ENCODE measurements around the gene SLIT3. TPM values are rescaled to one million over a fixed set of nuclear protein-coding genes. Genes with fewer than 3 reads are reported as not detected.

Gene SLIT3
- total RNA-seq, 1 donor from 2014 or later = 70.0 TPM

GRCh38 chr5:169331292-169331852 lies 30.4 kb upstream of the SLIT3 start:
- Histone ChIP-seq H3K27me3 (no peaks in the 10 kb centered on the region), H3K27ac (no peak overlapping the region), H3K4me1 (no peaks in the 10 kb centered on the region), H3K36me3 (no peaks in the 10 kb centered on the region), H3K4me3 (no peak overlapping the region), H3K9me3 (no peaks in the 10 kb centered on the region)
- ATAC-seq = no peak
- peak; percentile 14 for TF ChIP-seq CTCF (IDR thresholded peaks at IDR 0.05)
- intact Hi-C loops (cut with DNase I) = no loop called here
- DNase-seq = no peak

DNA sequence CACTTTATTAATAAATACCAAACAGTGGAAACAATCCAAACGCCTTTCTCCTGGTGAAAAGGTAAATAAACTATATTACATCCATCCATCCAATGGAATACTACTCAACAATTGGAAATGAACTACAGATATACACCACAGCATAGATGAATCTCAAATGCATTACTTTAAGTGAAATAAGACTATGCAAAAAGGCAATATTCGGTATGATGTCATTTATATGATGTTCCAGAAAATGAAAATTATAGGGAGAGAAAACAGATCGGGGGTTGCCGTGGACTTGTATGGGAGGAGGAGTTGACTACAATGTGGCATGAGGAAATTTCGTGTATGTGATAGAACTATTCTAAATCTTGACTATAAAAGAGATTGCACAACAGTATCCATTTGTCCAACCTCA lies 27.5 kb upstream of the SLIT3 start:
- intact Hi-C loops (cut with DNase I) = no loop called here
- no peak overlapping the region for H3K4me3 ChIP-seq
- H3K9me3 ChIP-seq = no peaks in the 10 kb centered on the region
- ATAC-seq (no peak), DNase-seq (no peak)
- H3K4me1 ChIP-seq = no peaks in the 10 kb centered on the region
- no peaks in the 10 kb centered on the region for H3K27me3 ChIP-seq
- H3K36me3 ChIP-seq = no peaks in the 10 kb centered on the region
- no peak for TF ChIP-seq CTCF (IDR thresholded peaks at IDR 0.05)
- H3K27ac ChIP-seq = no peak overlapping the region

DNA sequence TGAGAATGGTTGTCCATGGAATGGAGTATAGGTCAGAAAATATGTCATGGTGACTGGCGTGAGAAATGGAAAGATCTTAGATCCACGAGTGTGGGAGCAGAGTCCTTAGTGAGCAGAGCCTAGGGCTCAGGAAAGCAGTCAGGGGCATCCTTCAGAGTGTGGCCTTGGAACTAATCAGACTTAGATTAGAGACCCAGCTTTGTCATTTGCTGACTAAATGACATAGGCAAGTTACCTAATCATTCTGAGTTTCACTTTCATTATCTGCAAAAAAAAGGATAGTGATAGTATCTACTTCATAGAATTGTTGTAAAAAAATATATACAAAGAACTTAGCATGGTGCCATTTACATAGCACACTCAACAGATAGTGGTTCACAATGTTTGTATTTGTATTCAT lies 24.3 kb upstream of the SLIT3 start:
- Histone ChIP-seq H3K4me3 (no peak overlapping the region), H3K9me3 (no peaks in the 10 kb centered on the region), H3K36me3 (no peaks in the 10 kb centered on the region), H3K27me3 (no peaks in the 10 kb centered on the region), H3K4me1 (no peaks in the 10 kb centered on the region), H3K27ac (no peak overlapping the region)
- DNase-seq = no peak
- no peak for ATAC-seq
- no peak for TF ChIP-seq CTCF (IDR thresholded peaks at IDR 0.05)
- intact Hi-C loops (cut with DNase I) = no loop called here

DNA sequence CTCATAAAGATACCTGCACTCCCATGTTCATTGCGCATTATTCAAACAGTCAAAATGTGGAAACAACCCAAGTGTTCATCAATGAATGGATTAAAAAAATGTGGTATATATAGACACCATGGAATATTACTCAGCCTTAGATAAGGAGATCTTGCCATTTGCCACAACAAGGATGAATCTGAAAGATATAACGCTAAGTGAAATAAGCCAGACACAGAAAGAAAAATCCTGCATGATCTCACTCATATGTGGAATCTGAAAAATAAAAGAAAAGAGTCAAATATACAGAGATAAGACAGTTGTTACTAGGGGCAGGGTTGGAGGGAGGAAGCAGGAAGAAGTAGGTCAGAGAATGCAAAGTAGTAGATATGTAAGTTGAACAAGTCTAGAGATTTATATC lies 17.6 kb upstream of the SLIT3 start:
- Histone ChIP-seq H3K27me3 (no peaks in the 10 kb centered on the region), H3K9me3 (no peaks in the 10 kb centered on the region), H3K27ac (no peak overlapping the region), H3K36me3 (no peaks in the 10 kb centered on the region), H3K4me3 (no peak overlapping the region), H3K4me1 (no peaks in the 10 kb centered on the region)
- no peak for TF ChIP-seq CTCF (IDR thresholded peaks at IDR 0.05)
- ATAC-seq (no peak), DNase-seq (no peak)
- intact Hi-C loops (cut with DNase I) = no loop called here

DNA sequence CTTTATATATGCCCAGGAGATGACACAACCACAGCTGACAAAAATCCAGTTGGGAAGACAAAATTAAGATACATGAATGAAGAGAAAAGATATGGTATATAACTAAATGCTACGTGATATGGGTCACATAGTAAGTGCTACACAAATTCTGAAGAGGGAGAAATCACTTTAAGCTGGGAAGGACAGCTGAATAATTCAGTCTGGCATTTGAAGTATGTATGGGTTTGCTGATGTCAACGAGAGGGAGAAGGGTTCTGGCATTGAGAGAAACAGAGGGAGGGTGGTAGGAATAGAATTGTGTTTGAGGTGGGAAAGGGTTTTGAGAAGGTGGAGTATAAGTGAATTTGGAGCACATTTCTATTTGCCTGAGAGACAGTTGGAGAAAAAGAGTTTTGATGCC lies 6.7 kb upstream of the SLIT3 start:
- H3K27ac ChIP-seq = no peak overlapping the region
- H3K27me3 ChIP-seq = peaks cover 16% of the 10 kb centered on the region
- TF ChIP-seq CTCF (IDR thresholded peaks at IDR 0.05) = no peak
- H3K4me1 ChIP-seq = no peaks in the 10 kb centered on the region
- H3K9me3 ChIP-seq = no peaks in the 10 kb centered on the region
- intact Hi-C loops (cut with DNase I) = loop anchor here (10.0 kb wide), 1 partner anchor 323 kb away; no protein-coding TSS in a partner anchor
- ATAC-seq (no peak), DNase-seq (no peak)
- H3K36me3 ChIP-seq = no peaks in the 10 kb centered on the region
- H3K4me3 ChIP-seq = no peak overlapping the region

DNA sequence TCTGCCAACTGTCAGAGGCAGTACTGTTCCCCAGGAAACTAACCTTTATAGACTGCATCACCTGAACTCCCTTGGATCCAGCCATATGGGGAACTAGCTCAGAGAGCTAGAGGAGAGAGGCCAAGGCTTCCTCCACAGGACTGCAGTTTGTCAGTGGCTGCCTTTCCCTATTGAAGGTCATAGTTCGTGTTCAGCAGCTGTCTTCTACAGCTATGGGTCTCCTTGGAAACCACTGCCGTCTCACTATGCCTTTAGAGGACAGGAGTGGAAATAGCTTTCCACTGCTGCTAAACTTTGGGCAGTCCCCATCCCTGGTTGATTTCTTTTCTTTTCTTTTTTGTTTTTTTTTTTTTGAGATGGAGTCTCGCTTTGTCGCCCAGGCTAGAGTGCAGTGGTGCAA lies 4.4 kb upstream of the SLIT3 start:
- peaks cover 20% of the 10 kb centered on the region for H3K27me3 ChIP-seq
- intact Hi-C loops (cut with DNase I) = loop anchor here (10.0 kb wide), 1 partner anchor 321 kb away; no protein-coding TSS in a partner anchor
- ATAC-seq = no peak

More for the DNA sequence above, 4.4 kb upstream of the SLIT3 start:
- H3K4me1 ChIP-seq = no peaks in the 10 kb centered on the region
- DNase-seq = no peak
- H3K4me3 ChIP-seq = no peak overlapping the region
- no peak for TF ChIP-seq CTCF (IDR thresholded peaks at IDR 0.05)
- no peaks in the 10 kb centered on the region for H3K9me3 ChIP-seq
- no peak overlapping the region for H3K27ac ChIP-seq
- no peaks in the 10 kb centered on the region for H3K36me3 ChIP-seq

Measured in upper lobe of right lung (tissue), 1 donor.